HEK293 (cell line): Measurements from ENCODE around the gene TPGS1.

Experiments
- CTCF ChIA-PET: fragments of 350-600 bp; formaldehyde crosslinking; extraction: SDS; loops from one replicate; lab custom pipeline; 2021; ENCODE audit warnings: antibody characterized with exemption; lab: Yijun Ruan, JAX
- POLR2A ChIA-PET: fragments of 300-600 bp; formaldehyde crosslinking; extraction: SDS; loops from one replicate; lab custom pipeline; 2020; ENCODE audit warnings: antibody characterized with exemption, inconsistent platforms; lab: Yijun Ruan, JAX
- H3K27ac ChIP-seq: fragments of 200-500 bp; sonication (Bioruptor generic); 2 replicates; pipeline ENCODE4 v1.5.1; 2014; ENCODE audit warnings: low read depth, low read length, control low read depth, inconsistent platforms; ENCODE audit errors: extremely low read depth
- H3K36me3 ChIP-seq, 2 experiments: fragments of 200-500 bp in 1 of 2; sonication (Bioruptor generic) in 1 of 2; 1 replicate in 1 of 2; 2 replicates in 1 of 2; pipeline ENCODE4 v1.5.1; 2014 to 2017; ENCODE audit warnings: inconsistent platforms in 2 of 2, low read length in 2 of 2; ENCODE audit not compliant: control insufficient read depth in 2 of 2, insufficient read depth in 1 of 2
- H3K4me1 ChIP-seq: fragments of 200-500 bp; sonication (Bioruptor generic); 2 replicates; pipeline ENCODE4 v1.5.1; 2014; ENCODE audit warnings: mild to moderate bottlenecking, low read length, inconsistent platforms; ENCODE audit not compliant: control insufficient read depth, insufficient read depth
- H3K4me3 ChIP-seq: 2 replicates; pipeline ENCODE4 v1.5.1; 2011; ENCODE audit warnings: low read depth, mild to moderate bottlenecking, control low read depth, low read length, moderate library complexity
- H3K9me3 ChIP-seq: fragments of 200-500 bp; sonication (Bioruptor generic); 2 replicates; pipeline ENCODE4 v1.5.1; 2014; ENCODE audit warnings: low read depth, low read length, inconsistent platforms; ENCODE audit not compliant: control insufficient read depth, insufficient read depth
- GLIS1 ChIP-seq: fragments of 450-650 bp; formaldehyde crosslinking; IDR thresholded peaks from 2 replicates; pipeline ENCODE4 v1.5.1; 2016; ENCODE audit warnings: missing biosample characterization, missing genetic modification characterization
- OSR2 ChIP-seq: fragments of 450-650 bp; formaldehyde crosslinking; IDR thresholded peaks from 2 replicates; pipeline ENCODE4 v1.5.1; 2016; ENCODE audit warnings: missing biosample characterization, missing genetic modification characterization
- SCRT2 ChIP-seq: fragments of 450-650 bp; formaldehyde crosslinking; IDR thresholded peaks from 2 replicates; pipeline ENCODE4 v1.5.1; 2016; ENCODE audit warnings: missing biosample characterization, missing genetic modification characterization
- ZBTB8A ChIP-seq: fragments of 450-650 bp; formaldehyde crosslinking; IDR thresholded peaks from 2 replicates; pipeline ENCODE4 v1.5.1; 2016; ENCODE audit warnings: missing biosample characterization, missing genetic modification characterization
- ZNF23 ChIP-seq: fragments of 450-650 bp; formaldehyde crosslinking; IDR thresholded peaks from 2 replicates; pipeline ENCODE4 v1.5.1; 2016; ENCODE audit warnings: missing biosample characterization, missing genetic modification characterization, borderline replicate concordance
- ZNF302 ChIP-seq: fragments of 450-650 bp; formaldehyde crosslinking; IDR thresholded peaks from 2 replicates; pipeline ENCODE4 v1.5.1; 2016; ENCODE audit warnings: missing biosample characterization, missing genetic modification characterization, low read depth
- ZNF558 ChIP-seq: fragments of 450-650 bp; formaldehyde crosslinking; IDR thresholded peaks from 2 replicates; pipeline ENCODE4 v1.5.1; 2016; ENCODE audit warnings: missing biosample characterization, missing genetic modification characterization
- ZNF610 ChIP-seq: fragments of 450-650 bp; formaldehyde crosslinking; IDR thresholded peaks from 2 replicates; pipeline ENCODE4 v1.5.1; 2016; ENCODE audit warnings: missing biosample characterization, missing genetic modification characterization, borderline replicate concordance
- ZNF677 ChIP-seq: fragments of 450-650 bp; IDR thresholded peaks from 2 replicates; pipeline ENCODE4 v1.5.0; 2018; ENCODE audit warnings: missing biosample characterization, mild to moderate bottlenecking, missing genetic modification characterization, moderate library complexity
- ZNF701 ChIP-seq: fragments of 450-650 bp; formaldehyde crosslinking; IDR thresholded peaks from 2 replicates; pipeline ENCODE4 v1.5.1; 2016; ENCODE audit warnings: missing biosample characterization, missing genetic modification characterization
- TF ChIP-seq, protein P1 (sequence below): fragments of 450-650 bp; formaldehyde crosslinking; IDR thresholded peaks from 2 replicates; pipeline ENCODE4 v1.5.1; 2016; ENCODE audit warnings: missing biosample characterization, missing genetic modification characterization
- TF ChIP-seq, protein P2 (sequence below): fragments of 450-650 bp; formaldehyde crosslinking; IDR thresholded peaks from 2 replicates; pipeline ENCODE4 v1.5.1; 2017; ENCODE audit warnings: missing biosample characterization, missing genetic modification characterization
- TF ChIP-seq, protein P3 (sequence below): fragments of 450-650 bp; formaldehyde crosslinking; IDR thresholded peaks from 2 replicates; pipeline ENCODE4 v1.5.1; 2016; ENCODE audit warnings: missing biosample characterization, missing genetic modification characterization
- TF ChIP-seq, protein P4 (sequence below): fragments of 450-650 bp; formaldehyde crosslinking; IDR thresholded peaks from 2 replicates; pipeline ENCODE4 v1.5.1; 2016; ENCODE audit warnings: missing biosample characterization, missing genetic modification characterization

The TPGS1 gene

DNA sequence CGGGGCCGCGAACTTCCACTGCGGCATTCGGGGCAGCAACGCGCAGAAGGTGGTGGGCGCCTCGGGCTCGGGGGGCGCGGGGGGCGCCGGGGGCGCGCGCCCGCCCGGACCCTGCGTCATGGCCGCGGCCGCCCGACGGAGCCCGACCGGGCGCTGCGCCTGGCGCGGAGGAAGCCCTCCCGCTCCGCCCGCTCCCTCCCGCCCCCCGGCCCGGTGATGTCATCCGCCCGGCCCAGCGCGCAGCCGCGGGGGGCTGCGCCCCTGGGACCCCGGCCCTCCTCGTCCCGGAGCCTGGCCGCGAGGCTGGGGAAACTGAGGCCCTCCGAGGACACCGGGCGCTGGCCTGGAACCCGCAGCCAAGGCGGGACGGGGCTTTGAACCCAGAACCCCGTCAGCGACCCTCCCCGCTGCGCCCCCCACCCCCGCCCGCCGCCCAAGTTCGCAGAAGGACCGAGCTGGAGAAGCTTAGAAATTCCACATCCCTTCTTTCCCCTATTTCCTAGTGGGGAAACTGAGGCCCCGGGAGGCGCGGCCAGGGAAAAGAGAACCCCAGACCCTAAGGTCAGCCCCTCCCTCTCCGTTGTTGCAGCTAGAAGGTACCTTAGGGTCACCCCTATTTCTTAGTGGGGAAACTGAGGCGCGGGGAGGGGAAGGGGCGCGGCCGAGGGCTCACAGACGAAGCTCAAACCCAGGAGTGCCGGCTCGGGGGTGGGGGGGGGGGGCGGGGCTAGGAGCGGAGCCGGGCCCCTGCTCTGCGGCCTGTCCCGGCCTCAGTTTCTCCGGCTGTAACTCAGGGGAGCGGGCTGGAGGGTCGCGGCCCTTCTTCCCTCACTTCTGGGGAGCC lies 46.2 kb upstream of the TPGS1 start, which contains the start of gene SHC2:
TSS of gene SHC2 (minus strand) at position 157 of the 844 bp plus-strand sequence. CDS start at position 120, 37 bp downstream.
- CTCF ChIA-PET, result interaction anchor here (0.9 to 1.8 kb wide), 2 partner anchors 45 to 51 kb away, joined by 3 to 10 read pairs; no protein-coding TSS in a partner anchor
- Histone ChIP-seq H3K4me3 (peak within 1 kb of the TSS; percentile 66), H3K27ac (peak within 1 kb of the TSS; percentile 82), H3K9me3 (no peaks in the 10 kb centered on the region), H3K36me3 (no peaks in the 10 kb centered on the region), H3K4me1 (no peaks in the 10 kb centered on the region)
- POLR2A ChIA-PET, result interaction anchor here (0.6 to 1.9 kb wide), 10 partner anchors 17 to 247 kb away, joined by 3 to 17 read pairs (median 4); partner anchors contain the start of genes MIER2 and PALM
- TF ChIP-seq, protein P1, sequence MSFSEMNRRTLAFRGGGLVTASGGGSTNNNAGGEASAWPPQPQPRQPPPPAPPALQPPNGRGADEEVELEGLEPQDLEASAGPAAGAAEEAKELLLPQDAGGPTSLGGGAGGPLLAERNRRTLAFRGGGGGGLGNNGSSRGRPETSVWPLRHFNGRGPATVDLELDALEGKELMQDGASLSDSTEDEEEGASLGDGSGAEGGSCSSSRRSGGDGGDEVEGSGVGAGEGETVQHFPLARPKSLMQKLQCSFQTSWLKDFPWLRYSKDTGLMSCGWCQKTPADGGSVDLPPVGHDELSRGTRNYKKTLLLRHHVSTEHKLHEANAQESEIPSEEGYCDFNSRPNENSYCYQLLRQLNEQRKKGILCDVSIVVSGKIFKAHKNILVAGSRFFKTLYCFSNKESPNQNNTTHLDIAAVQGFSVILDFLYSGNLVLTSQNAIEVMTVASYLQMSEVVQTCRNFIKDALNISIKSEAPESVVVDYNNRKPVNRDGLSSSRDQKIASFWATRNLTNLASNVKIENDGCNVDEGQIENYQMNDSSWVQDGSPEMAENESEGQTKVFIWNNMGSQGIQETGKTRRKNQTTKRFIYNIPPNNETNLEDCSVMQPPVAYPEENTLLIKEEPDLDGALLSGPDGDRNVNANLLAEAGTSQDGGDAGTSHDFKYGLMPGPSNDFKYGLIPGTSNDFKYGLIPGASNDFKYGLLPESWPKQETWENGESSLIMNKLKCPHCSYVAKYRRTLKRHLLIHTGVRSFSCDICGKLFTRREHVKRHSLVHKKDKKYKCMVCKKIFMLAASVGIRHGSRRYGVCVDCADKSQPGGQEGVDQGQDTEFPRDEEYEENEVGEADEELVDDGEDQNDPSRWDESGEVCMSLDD (tag by site-specific recombination), result peak; percentile 40; the same call in 1 of the 2 replicates
- no peak for TF ChIP-seq ZNF558 (tag by site-specific recombination)
- TF ChIP-seq ZNF610 (tag by site-specific recombination), result no peak
- no peak for TF ChIP-seq ZNF302 (tag by site-specific recombination)
- peak; percentile 52 for TF ChIP-seq ZBTB8A (tag by site-specific recombination)
- TF ChIP-seq, protein P2, sequence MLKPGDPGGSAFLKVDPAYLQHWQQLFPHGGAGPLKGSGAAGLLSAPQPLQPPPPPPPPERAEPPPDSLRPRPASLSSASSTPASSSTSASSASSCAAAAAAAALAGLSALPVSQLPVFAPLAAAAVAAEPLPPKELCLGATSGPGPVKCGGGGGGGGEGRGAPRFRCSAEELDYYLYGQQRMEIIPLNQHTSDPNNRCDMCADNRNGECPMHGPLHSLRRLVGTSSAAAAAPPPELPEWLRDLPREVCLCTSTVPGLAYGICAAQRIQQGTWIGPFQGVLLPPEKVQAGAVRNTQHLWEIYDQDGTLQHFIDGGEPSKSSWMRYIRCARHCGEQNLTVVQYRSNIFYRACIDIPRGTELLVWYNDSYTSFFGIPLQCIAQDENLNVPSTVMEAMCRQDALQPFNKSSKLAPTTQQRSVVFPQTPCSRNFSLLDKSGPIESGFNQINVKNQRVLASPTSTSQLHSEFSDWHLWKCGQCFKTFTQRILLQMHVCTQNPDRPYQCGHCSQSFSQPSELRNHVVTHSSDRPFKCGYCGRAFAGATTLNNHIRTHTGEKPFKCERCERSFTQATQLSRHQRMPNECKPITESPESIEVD, result no peak
- TF ChIP-seq, protein P3, sequence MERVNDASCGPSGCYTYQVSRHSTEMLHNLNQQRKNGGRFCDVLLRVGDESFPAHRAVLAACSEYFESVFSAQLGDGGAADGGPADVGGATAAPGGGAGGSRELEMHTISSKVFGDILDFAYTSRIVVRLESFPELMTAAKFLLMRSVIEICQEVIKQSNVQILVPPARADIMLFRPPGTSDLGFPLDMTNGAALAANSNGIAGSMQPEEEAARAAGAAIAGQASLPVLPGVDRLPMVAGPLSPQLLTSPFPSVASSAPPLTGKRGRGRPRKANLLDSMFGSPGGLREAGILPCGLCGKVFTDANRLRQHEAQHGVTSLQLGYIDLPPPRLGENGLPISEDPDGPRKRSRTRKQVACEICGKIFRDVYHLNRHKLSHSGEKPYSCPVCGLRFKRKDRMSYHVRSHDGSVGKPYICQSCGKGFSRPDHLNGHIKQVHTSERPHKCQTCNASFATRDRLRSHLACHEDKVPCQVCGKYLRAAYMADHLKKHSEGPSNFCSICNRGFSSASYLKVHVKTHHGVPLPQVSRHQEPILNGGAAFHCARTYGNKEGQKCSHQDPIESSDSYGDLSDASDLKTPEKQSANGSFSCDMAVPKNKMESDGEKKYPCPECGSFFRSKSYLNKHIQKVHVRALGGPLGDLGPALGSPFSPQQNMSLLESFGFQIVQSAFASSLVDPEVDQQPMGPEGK (tag by site-specific recombination), result 0 out of 2 replicates have a peak, but pooled peaks have one; percentile 6
- no peak for TF ChIP-seq SCRT2 (tag by site-specific recombination)
- TF ChIP-seq ZNF23 (tag by site-specific recombination), result no peak
- TF ChIP-seq, protein P4, sequence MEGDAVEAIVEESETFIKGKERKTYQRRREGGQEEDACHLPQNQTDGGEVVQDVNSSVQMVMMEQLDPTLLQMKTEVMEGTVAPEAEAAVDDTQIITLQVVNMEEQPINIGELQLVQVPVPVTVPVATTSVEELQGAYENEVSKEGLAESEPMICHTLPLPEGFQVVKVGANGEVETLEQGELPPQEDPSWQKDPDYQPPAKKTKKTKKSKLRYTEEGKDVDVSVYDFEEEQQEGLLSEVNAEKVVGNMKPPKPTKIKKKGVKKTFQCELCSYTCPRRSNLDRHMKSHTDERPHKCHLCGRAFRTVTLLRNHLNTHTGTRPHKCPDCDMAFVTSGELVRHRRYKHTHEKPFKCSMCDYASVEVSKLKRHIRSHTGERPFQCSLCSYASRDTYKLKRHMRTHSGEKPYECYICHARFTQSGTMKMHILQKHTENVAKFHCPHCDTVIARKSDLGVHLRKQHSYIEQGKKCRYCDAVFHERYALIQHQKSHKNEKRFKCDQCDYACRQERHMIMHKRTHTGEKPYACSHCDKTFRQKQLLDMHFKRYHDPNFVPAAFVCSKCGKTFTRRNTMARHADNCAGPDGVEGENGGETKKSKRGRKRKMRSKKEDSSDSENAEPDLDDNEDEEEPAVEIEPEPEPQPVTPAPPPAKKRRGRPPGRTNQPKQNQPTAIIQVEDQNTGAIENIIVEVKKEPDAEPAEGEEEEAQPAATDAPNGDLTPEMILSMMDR (tag by site-specific recombination), result no peak
- peak; percentile 31; the same call in 1 of the 2 replicates for TF ChIP-seq GLIS1 (tag by site-specific recombination)
- no peak for TF ChIP-seq ZNF701 (tag by site-specific recombination)
- no peak for TF ChIP-seq OSR2 (tag by site-specific recombination)
- no peak for TF ChIP-seq ZNF677
